Measurements from ENCODE around the gene ARID1A.
A peak's percentile ranks its signal among the peaks of the same experiment; 100 is the strongest.

ARID1A gene

DNA sequence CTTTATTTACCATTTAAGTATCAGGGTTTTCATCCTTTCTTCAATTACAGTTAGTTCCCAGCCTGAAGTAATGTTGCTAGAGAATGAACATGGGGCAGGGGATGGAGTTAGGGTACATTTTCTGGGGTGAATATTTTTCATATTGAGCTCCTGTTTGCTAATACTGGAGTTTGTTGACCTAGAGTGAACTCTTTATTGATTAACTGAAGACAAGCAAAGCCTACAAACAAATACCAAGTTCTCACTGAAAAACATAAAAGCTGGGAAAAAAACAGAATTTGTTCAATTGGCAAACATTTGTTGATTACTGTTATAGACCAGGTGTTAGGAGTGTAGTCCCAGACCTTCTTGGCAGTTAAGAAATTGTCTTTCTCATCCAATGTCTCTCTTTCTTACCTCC lies 63.7 kb downstream of the ARID1A start:
- no peak for DNase-seq (ENCODE audit: low spot score)
- no peak for FAIRE-seq

DNA sequence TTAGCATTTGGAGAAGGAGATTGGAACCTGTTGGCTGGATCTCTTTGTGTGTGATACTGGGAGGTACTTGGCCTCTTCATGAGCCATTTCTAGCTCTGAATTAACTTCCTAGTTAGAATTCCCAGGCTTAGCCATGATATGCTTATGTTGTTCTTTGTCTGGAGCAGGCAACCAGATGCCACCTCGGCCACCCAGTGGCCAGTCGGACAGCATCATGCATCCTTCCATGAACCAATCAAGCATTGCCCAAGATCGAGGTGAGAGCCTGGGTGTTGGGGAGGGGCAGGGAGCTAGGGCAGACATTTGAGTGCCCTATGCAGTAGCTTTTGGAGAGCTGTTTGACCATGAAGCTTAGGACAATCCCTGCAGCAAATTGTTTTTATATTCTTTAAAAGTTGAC lies 65.4 kb downstream of the ARID1A start:
- DNase-seq (ENCODE audit: low spot score): no peak
- no peak for FAIRE-seq

- no peak for FAIRE-seq
Measured at GRCh38 chr1:26767714-26768113, 71.9 kb downstream of the ARID1A start.

GRCh38 chr1:26768755-26769154 lies 72.9 kb downstream of the ARID1A start:
- no peak for FAIRE-seq
- peak; percentile 61 for DNase-seq (ENCODE audit: low spot score)

More at GRCh38 chr1:26767714-26768113, 71.9 kb downstream of the ARID1A start:
- no peak for DNase-seq (ENCODE audit: low spot score)

- DNase-seq (ENCODE audit: low spot score): no peak
- FAIRE-seq: no peak
Measured at GRCh38 chr1:26771285-26771642, 75.4 kb downstream of the ARID1A start.

GRCh38 chr1:26771643-26772321 lies 76.0 kb downstream of the ARID1A start:
- peak; percentile 94 for FAIRE-seq
- peak; percentile 98 for DNase-seq (ENCODE audit: low spot score)

- FAIRE-seq: peak; percentile 67
- peak; percentile 96 for DNase-seq (ENCODE audit: low spot score)
Measured at GRCh38 chr1:26772687-26773086, 76.9 kb downstream of the ARID1A start.

DNA sequence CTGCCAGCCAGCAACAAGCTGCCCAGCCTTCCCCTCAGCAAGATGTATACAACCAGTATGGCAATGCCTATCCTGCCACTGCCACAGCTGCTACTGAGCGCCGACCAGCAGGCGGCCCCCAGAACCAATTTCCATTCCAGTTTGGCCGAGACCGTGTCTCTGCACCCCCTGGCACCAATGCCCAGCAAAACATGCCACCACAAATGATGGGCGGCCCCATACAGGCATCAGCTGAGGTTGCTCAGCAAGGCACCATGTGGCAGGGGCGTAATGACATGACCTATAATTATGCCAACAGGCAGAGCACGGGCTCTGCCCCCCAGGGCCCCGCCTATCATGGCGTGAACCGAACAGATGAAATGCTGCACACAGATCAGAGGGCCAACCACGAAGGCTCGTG lies 78.6 kb downstream of the ARID1A start:
- no peak for FAIRE-seq

DNA sequence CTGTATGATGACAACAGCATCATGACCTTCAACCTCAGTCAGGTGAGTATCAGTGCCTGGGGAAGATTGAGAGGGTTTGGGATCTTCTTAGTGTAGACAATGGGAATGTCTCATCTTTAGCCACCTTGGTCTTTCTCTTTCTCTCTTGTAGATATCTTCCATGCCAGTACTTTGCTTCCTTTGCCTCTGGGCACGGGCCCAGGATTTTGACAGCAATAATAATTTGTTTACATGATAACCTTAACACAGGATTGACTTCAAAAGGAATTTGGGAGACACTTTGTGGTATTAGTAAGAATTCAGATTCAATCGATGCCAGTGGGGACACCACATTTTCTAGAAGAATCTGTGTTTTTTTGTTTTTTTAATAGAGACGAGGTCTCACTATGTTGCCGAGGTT lies 79.9 kb downstream of the ARID1A start:
- FAIRE-seq: no peak

More for the DNA sequence above, 78.6 kb downstream of the ARID1A start:
- DNase-seq (ENCODE audit: low spot score): no peak

DNA sequence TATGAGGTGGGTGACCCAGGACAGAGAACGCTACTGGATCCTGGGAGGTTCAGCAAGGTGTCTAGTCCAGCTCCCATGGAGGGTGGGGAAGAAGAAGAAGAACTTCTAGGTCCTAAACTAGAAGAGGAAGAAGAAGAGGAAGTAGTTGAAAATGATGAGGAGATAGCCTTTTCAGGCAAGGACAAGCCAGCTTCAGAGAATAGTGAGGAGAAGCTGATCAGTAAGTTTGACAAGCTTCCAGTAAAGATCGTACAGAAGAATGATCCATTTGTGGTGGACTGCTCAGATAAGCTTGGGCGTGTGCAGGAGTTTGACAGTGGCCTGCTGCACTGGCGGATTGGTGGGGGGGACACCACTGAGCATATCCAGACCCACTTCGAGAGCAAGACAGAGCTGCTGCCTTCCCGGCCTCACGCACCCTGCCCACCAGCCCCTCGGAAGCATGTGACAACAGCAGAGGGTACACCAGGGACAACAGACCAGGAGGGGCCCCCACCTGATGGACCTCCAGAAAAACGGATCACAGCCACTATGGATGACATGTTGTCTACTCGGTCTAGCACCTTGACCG lies 83.4 kb downstream of the ARID1A start:
- no peak for FAIRE-seq
- no peak for DNase-seq (ENCODE audit: low spot score)

More for the DNA sequence above, 79.9 kb downstream of the ARID1A start:
- DNase-seq (ENCODE audit: low spot score): no peak

DNA sequence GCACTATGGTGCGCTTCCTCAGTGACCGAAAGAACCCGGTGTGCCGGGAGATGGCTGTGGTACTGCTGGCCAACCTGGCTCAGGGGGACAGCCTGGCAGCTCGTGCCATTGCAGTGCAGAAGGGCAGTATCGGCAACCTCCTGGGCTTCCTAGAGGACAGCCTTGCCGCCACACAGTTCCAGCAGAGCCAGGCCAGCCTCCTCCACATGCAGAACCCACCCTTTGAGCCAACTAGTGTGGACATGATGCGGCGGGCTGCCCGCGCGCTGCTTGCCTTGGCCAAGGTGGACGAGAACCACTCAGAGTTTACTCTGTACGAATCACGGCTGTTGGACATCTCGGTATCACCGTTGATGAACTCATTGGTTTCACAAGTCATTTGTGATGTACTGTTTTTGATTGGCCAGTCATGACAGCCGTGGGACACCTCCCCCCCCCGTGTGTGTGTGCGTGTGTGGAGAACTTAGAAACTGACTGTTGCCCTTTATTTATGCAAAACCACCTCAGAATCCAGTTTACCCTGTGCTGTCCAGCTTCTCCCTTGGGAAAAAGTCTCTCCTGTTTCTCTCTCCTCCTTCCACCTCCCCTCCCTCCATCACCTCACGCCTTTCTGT lies 84.6 kb downstream of the ARID1A start:
- DNase-seq (ENCODE audit: low spot score): no peak
- no peak for FAIRE-seq

DNA sequence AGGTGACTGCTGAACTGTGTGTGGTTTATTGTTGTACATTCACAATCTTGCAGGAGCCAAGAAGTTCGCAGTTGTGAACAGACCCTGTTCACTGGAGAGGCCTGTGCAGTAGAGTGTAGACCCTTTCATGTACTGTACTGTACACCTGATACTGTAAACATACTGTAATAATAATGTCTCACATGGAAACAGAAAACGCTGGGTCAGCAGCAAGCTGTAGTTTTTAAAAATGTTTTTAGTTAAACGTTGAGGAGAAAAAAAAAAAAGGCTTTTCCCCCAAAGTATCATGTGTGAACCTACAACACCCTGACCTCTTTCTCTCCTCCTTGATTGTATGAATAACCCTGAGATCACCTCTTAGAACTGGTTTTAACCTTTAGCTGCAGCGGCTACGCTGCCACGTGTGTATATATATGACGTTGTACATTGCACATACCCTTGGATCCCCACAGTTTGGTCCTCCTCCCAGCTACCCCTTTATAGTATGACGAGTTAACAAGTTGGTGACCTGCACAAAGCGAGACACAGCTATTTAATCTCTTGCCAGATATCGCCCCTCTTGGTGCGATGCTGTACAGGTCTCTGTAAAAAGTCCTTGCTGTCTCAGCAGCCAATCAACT lies 85.5 kb downstream of the ARID1A start:
- DNase-seq (ENCODE audit: low spot score) (no peak), FAIRE-seq (no peak)

DNA sequence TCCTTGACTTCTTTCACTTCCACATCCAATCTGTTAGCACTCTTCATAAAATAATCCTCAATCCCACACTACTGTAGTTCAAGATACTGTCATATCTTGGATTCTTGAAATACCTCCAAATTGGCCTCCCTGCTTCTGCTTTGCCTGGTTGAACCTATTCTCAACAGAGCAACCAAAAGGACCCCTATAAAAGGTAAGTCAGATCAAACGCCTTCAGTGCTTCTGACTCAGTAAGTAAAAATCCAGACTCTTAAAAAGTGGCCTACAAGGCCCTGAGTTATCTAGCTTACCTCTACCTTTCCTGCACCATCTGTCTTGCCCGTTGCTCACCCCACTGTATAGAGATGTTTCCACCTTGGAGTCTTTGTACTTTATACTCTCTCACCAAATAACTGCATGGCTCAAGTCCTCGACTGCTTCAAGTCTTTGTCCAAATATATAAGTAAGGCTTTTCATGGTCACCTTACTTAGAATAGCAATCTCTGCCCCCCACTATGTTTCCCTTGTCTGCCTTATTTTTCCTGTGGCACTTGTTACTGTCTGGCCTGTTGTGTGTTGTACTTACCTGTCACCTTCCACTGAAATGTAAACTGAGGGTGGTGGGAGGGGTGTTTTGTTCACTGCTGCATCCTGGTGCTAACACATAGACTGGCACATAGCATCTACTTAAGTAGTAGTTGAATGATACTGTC lies 86.9 kb downstream of the ARID1A start:
- FAIRE-seq (no peak), DNase-seq (ENCODE audit: low spot score) (no peak)

GRCh38 chr1:26783646-26784022 lies 87.8 kb downstream of the ARID1A start:
- FAIRE-seq (no peak), DNase-seq (ENCODE audit: low spot score) (no peak)

GRCh38 chr1:26784023-26784871 lies 88.4 kb downstream of the ARID1A start:
- peak; percentile 55 for DNase-seq (ENCODE audit: low spot score)

DNA sequence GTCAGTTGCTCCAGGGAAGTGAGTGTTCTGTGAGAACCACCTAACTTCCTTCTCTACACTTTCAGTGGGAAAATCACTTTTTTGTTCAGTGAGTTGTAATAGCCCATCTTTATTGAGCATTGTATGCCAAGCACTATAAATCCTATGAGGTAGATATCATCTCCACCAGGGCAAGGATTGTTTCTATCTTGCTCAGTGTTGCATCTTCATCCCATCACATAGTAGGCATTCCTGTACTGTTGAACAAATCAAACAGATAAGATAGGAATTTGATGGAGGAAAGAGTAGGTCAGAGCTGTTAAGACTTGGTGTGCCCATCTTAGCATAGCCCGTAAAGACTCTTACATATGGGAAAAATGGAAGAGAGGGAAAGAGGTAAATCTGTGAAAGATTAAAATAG lies 89.1 kb downstream of the ARID1A start:
- no peak for FAIRE-seq
- DNase-seq (ENCODE audit: low spot score): no peak

More at GRCh38 chr1:26784023-26784871, 88.4 kb downstream of the ARID1A start:
- no peak for FAIRE-seq

GRCh38 chr1:26785611-26786436 lies 90.0 kb downstream of the ARID1A start:
- FAIRE-seq (no peak), DNase-seq (ENCODE audit: low spot score) (no peak)

DNA sequence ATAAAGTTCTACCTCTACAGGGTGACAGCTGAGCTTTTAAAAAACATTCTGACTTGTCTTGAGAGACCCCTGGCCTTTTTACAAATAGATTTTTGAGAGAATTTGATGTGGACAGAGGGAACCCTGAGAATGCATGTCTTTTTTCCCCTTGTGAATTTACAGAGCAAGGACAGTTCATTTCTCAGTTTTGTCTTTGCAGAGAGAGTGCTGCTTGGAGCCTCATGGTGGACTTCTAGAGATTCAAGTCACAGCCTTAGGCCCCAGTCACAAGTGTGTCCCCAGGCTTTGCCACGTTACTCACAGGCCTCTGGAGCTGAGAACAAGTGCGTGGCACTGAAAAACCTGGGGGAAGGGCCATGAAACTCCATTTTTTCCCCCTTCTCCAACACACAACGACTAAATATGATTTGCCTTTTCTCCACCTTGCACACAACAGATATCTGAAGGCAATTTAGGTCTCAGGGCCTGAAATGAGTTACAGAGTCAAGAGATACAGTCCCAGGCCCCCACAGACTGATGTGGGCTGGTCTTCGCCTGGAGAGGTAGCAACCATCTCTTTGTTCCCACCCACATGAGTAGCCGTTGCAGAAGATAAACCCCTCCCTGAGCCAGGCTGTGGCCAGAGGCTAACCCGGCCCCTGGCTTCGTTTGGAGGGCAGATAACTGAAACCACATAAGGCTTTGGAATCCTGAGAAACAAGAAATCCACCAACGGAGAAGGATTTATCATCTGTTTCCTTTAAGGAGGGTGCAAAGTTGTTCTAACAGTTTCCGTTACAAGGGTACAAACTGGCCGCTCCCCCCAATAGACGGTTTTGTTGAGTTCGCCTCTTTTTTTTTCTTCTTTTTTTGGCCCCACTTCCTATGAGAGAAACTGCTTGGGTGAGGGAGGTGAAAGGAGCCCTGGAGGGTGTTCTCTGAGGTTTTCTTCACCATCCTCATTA lies 90.9 kb downstream of the ARID1A start:
- DNase-seq (ENCODE audit: low spot score) (peak; percentile 80), FAIRE-seq (peak; percentile 72)

GRCh38 chr1:26787381-26787705 lies 91.5 kb downstream of the ARID1A start:
- peak; percentile 22 for DNase-seq (ENCODE audit: low spot score)
- no peak for FAIRE-seq
